SU-DHL-6 (cell line): ENCODE measurements around the gene TMOD2.

Experiments
- H2AFZ ChIP-seq: fragments of 200-600 bp; sonication (generic); 2 replicates; pipeline ENCODE4 v1.6.1; 2014; ENCODE audit warnings: low read depth, mild to moderate bottlenecking, moderate library complexity, mixed read lengths, antibody characterized with exemption, low read length; ENCODE audit not compliant: severe bottlenecking
- H3F3A ChIP-seq: fragments of 200-600 bp; shearing (Covaris generic); 2 replicates; pipeline ENCODE4 v1.6.0; 2016; ENCODE audit warnings: antibody characterized with exemption, mild to moderate bottlenecking; ENCODE audit not compliant: insufficient read depth
- H3K27ac ChIP-seq: fragments of 200-600 bp; sonication (generic); 2 replicates; pipeline ENCODE4 v1.5.1; 2016; ENCODE audit warnings: low read depth, mild to moderate bottlenecking, low read length, moderate library complexity, mixed read lengths
- H3K27me3 ChIP-seq: fragments of 200-600 bp; sonication (generic), shearing (Covaris generic); 2 replicates; pipeline ENCODE4 v1.6.0; 2014; ENCODE audit warnings: mild to moderate bottlenecking, low read length
- H3K36me3 ChIP-seq: fragments of 200-600 bp; sonication (generic); 2 replicates; pipeline ENCODE4 v1.6.1; 2014; ENCODE audit warnings: mild to moderate bottlenecking, low read length, mixed read lengths
- H3K4me2 ChIP-seq: fragments of 300-600, 200-600 bp; shearing (Covaris generic), sonication (generic); 2 replicates; pipeline ENCODE4 v1.6.0; 2014; ENCODE audit warnings: low read length, low read depth, mild to moderate bottlenecking; ENCODE audit not compliant: poor library complexity, severe bottlenecking
- H3K4me3 ChIP-seq: fragments of 200-600 bp; sonication (generic); 2 replicates; pipeline ENCODE4 v1.5.1; 2014; ENCODE audit warnings: antibody characterized with exemption, low read length, mild to moderate bottlenecking, mixed read lengths; ENCODE audit not compliant: insufficient read depth, poor library complexity, severe bottlenecking
- H3K79me2 ChIP-seq: fragments of 200-600 bp; sonication (generic); 2 replicates; pipeline ENCODE4 v1.6.1; 2014; ENCODE audit warnings: mild to moderate bottlenecking, low read length, moderate library complexity; ENCODE audit not compliant: insufficient read depth
- H3K9ac ChIP-seq: fragments of 200-600 bp; sonication (generic); 2 replicates; pipeline ENCODE4 v1.7.0; 2014; ENCODE audit warnings: mild to moderate bottlenecking, low read length
- H3K9me2 ChIP-seq: fragments of 200-600 bp; sonication (generic); replicated peaks from 2 replicates; pipeline ENCODE4 v1.6.1; 2014; ENCODE audit warnings: low read length; ENCODE audit not compliant: insufficient read depth
- H3K9me3 ChIP-seq: fragments of 200-600 bp; sonication (generic); 2 replicates; pipeline ENCODE4 v1.6.1; 2014; ENCODE audit warnings: low read length, mixed read lengths; ENCODE audit not compliant: insufficient read depth
- H4K20me1 ChIP-seq: fragments of 200-600 bp; sonication (generic); 2 replicates; pipeline ENCODE4 v1.6.1; 2014; ENCODE audit warnings: low read depth, mild to moderate bottlenecking, antibody characterized with exemption, low read length, moderate library complexity, mixed read lengths
- CTCF ChIP-seq: fragments of 200-600 bp; sonication (generic); IDR thresholded peaks from one replicate; pipeline ENCODE4 v1.5.1; 2017; ENCODE audit warnings: antibody characterized with exemption, mild to moderate bottlenecking, low read length, moderate library complexity; ENCODE audit not compliant: insufficient read depth, poor library complexity, severe bottlenecking
- EZH2phosphoT487 ChIP-seq: fragments of 200-600 bp; sonication (generic), shearing (Covaris generic); conservative IDR thresholded peaks from 2 replicates; pipeline ENCODE4 v1.6.1; 2018; ENCODE audit warnings: mild to moderate bottlenecking, antibody characterized with exemption, low read length, moderate library complexity, mixed read lengths

Gene TMOD2

GRCh38 chr15:51708013-51708412, 43.4 kb upstream of the TMOD2 start:
- H3K79me2 ChIP-seq: no peaks in the 10 kb centered on the region
- H3K9me2 ChIP-seq: no peaks in the 10 kb centered on the region
- no peak overlapping the region for H3K4me2 ChIP-seq
- no peaks in the 10 kb centered on the region for H3K27me3 ChIP-seq
- H2AFZ ChIP-seq: no peak overlapping the region
- H3K9me3 ChIP-seq: no peaks in the 10 kb centered on the region
- no peak overlapping the region for H3K9ac ChIP-seq
- no peak overlapping the region for H3K27ac ChIP-seq
- no peaks in the 10 kb centered on the region for H3K36me3 ChIP-seq
- no peaks in the 10 kb centered on the region for H3F3A ChIP-seq
- TF ChIP-seq EZH2phosphoT487 (no peak), CTCF (no peak)
- H3K4me3 ChIP-seq: no peak overlapping the region
- H4K20me1 ChIP-seq: no peaks in the 10 kb centered on the region

GRCh38 chr15:51709031-51709430, 42.4 kb upstream of the TMOD2 start:
- TF ChIP-seq CTCF: no peak
- no peak for TF ChIP-seq EZH2phosphoT487
- no peak overlapping the region for H3K9ac ChIP-seq
- H3F3A ChIP-seq: no peaks in the 10 kb centered on the region
- no peak overlapping the region for H3K4me3 ChIP-seq
- H3K27me3 ChIP-seq: no peaks in the 10 kb centered on the region
- no peaks in the 10 kb centered on the region for H3K9me2 ChIP-seq
- no peaks in the 10 kb centered on the region for H3K36me3 ChIP-seq
- no peak overlapping the region for H3K27ac ChIP-seq
- no peaks in the 10 kb centered on the region for H4K20me1 ChIP-seq
- H3K4me2 ChIP-seq: no peak overlapping the region
- H2AFZ ChIP-seq: no peak overlapping the region
- no peaks in the 10 kb centered on the region for H3K79me2 ChIP-seq
- H3K9me3 ChIP-seq: no peaks in the 10 kb centered on the region

DNA sequence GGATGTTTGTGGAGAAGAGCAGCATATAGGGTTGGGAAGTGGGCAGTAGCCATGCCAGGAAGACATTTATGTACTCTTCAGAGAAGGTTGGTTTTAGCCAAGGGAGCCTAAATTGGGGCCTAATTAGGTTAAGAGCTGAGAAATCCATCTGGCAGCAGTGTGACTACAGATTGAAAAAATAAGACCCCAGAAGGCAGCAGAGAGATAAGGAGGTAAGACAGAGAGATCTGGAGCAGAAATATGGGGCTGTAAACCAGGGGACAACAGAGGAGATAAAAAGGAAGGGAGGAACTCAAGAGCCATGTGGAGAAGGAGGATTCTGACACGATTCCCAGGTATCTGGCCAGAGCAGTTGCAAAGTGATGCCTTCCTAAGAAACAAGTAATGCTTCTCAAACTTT, 37.2 kb upstream of the TMOD2 start:
- H3K27me3 ChIP-seq: no peaks in the 10 kb centered on the region

More for the DNA sequence above, 37.2 kb upstream of the TMOD2 start:
- H3K27ac ChIP-seq: no peak overlapping the region
- H3K9ac ChIP-seq: no peak overlapping the region
- H3K36me3 ChIP-seq: no peaks in the 10 kb centered on the region
- no peaks in the 10 kb centered on the region for H3K9me3 ChIP-seq
- TF ChIP-seq CTCF (no peak), EZH2phosphoT487 (no peak)
- H3F3A ChIP-seq: no peaks in the 10 kb centered on the region
- H3K9me2 ChIP-seq: no peaks in the 10 kb centered on the region
- no peak overlapping the region for H3K4me3 ChIP-seq
- H3K4me2 ChIP-seq: no peak overlapping the region
- no peaks in the 10 kb centered on the region for H4K20me1 ChIP-seq
- H3K79me2 ChIP-seq: no peaks in the 10 kb centered on the region
- no peak overlapping the region for H2AFZ ChIP-seq
